ENCODE data around the gene WIF1.

WIF1 gene

DNA sequence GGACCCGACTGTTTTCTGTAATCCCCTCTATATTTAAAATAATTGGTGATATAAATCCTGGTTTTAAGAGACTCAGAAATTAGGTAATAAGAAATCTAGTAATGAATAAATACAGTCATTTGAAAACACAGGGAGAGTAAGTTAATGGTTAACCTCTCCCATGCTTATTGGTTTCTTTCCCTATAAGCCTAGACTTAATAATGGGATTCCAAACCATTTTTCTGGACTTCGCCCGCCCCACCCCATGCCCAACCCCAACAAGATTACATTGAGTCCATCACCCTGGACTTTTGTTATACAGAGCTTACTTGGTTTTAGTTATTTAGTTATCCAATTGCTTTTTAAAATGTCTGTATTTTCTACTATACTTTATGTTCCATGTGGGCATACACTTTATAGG lies 98.7 kb downstream of the WIF1 start:
- no peak for DNase-seq (ENCODE audit: low read depth)

GRCh38 chr12:65019696-65020234 lies 101.3 kb downstream of the WIF1 start:
- DNase-seq (ENCODE audit: low read depth), result no peak

GRCh38 chr12:65016881-65017650 lies 104.0 kb downstream of the WIF1 start:
- no peak for DNase-seq (ENCODE audit: low read depth)

DNA sequence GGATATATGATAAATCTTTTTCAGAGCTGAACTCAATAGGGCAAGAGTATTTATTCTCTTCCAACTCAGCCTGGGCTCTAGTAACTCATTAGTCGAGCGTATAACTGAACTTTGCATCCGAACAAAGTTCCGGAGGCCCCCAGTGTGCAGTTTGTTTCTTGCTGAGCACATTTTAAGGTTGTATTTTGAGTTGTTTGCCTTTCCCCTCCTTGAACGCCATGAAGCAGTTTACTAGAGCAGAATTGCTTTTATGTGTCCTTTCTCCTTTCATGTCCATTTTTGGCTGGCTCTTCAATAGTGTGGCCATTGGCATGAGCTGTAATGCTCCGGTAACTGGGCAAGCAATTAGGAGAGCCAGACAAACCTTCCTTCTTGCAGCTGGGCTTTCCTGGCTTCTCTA lies 105.3 kb downstream of the WIF1 start:
- no peak for DNase-seq (ENCODE audit: low read depth)

GRCh38 chr12:65014504-65015271 lies 106.4 kb downstream of the WIF1 start:
- DNase-seq (ENCODE audit: low read depth), result no peak

- no peak for DNase-seq (ENCODE audit: low read depth)
These were observed 110.7 kb downstream of the WIF1 start for GRCh38 chr12:65010437-65010836.

DNA sequence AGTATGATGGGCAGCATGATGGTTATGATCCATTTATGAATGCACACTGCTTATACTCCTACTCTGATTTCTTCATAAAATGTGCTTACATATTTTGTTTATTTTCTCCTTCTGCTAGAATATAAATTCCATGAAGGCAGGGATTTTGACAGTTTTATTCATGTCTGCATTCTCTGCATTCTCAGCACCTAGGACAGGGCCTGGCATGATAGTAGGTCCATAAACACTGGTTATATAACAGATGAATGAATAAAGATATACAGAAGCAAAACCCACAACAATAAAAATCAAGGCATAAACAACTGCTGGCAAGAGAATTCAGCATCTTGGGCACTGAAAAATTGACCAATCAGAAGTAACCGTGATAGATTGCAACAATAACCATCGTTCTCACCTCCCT lies 115.4 kb downstream of the WIF1 start:
- DNase-seq (ENCODE audit: low read depth), result no peak

GRCh38 chr12:65004270-65004669 lies 116.8 kb downstream of the WIF1 start:
- no peak for DNase-seq (ENCODE audit: low read depth)
